ENCODE results near the gene MOB1A.

- TF ChIP-seq CTCF (IDR thresholded peaks at IDR 0.05; ENCODE audit: insufficient read depth, low read length) (no peak), POLR2AphosphoS5 (IDR thresholded peaks at IDR 0.05; ENCODE audit: low read depth) (no peak), REST (IDR thresholded peaks at IDR 0.05; ENCODE audit: insufficient replicate concordance, low read depth) (no peak)
These were observed 13.1 kb upstream of the MOB1A start for GRCh38 chr2:74191596-74192380.

Measured in HL-60 (cell line).